GM12873 (cell line): ENCODE results near the gene WDTC1.

Experiments used
- TF ChIP-seq, protein P1 (sequence below): IDR thresholded peaks from 2 replicates; pipeline ENCODE4 v1.5.1; 2012; ENCODE audit warnings: low read depth, mild to moderate bottlenecking, moderate library complexity, low read length, control low read depth; ENCODE audit not compliant: insufficient read depth; ENCODE audit errors: missing control alignments

Gene WDTC1

DNA sequence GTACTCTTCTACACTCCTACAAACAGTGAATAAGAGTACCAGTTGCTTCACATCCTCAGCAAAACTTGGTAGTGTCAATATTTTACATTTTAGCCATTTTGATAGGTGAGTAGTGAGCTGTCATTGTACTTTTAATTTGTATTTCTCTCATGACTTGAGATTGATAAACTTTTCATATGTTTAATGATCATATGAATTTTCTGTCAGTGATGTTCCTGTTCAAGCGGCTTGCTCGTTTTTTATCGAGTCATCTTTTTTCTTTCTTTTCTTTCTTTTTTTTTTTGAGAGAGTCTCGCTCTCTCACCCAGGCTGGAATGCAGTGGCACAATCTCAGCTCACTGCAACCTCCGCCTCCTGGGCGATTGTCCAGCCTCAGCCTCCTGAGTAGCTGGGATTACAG, 17.0 kb upstream of the WDTC1 start:
- TF ChIP-seq, protein P1, sequence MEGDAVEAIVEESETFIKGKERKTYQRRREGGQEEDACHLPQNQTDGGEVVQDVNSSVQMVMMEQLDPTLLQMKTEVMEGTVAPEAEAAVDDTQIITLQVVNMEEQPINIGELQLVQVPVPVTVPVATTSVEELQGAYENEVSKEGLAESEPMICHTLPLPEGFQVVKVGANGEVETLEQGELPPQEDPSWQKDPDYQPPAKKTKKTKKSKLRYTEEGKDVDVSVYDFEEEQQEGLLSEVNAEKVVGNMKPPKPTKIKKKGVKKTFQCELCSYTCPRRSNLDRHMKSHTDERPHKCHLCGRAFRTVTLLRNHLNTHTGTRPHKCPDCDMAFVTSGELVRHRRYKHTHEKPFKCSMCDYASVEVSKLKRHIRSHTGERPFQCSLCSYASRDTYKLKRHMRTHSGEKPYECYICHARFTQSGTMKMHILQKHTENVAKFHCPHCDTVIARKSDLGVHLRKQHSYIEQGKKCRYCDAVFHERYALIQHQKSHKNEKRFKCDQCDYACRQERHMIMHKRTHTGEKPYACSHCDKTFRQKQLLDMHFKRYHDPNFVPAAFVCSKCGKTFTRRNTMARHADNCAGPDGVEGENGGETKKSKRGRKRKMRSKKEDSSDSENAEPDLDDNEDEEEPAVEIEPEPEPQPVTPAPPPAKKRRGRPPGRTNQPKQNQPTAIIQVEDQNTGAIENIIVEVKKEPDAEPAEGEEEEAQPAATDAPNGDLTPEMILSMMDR = no peak

DNA sequence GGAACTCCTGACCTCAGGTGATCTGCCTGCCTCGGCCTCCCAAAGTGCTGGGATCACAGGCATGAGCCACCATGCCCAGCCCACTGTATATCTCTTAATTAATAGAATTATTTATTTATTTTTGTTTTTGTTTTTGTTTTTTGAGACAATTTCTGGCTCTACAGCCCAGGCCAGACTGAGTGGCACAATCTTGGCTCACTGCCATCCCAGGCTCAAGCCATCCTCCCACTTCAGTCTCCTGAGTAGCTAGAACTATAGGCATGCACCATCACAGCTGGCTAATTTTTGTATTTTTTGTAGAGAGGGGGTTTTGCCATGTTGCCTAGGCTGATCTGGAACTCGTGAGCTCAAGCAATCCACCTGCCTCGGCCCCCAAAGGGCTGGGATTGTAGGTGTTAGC, 15.7 kb upstream of the WDTC1 start:
- TF ChIP-seq, protein P1 = no peak

DNA sequence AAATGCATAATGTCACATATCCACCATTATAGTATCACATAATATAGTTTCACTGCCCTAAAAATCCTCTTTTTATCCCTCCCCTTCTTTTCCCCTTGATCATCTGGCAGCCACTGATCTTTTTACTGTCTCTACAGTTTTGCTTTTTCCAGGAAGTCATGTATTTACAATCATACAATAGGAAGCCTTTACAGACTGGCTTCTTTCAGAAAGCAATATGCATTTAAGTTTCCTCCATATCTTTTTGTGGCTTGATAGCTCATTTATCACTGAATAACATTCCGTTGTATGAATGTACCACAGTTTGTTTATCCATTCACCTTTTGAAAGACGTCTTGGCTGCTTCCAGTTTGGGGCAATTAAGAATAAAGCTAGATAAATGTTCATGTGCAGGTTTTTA, 14.3 kb upstream of the WDTC1 start:
- TF ChIP-seq, protein P1 = no peak

DNA sequence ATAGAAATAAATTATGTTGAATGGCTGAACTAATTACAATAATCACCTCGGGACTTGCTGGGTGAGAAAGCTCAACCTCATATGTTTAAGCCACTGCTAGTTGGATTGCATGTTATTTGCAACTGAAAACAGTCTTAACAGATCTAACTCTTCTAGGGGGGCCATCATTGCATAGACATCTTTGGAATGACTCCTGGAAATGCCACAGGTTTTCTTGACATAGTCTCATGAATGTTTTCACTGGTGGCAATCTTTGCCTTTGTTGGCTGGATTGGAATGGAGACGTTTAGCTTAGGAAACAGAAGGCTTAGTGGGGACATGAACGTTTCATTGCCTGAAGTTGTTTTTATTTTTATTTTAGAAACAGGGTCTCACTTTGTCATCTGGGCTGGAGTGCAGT, 8.8 kb upstream of the WDTC1 start:
- TF ChIP-seq, protein P1 = no peak

DNA sequence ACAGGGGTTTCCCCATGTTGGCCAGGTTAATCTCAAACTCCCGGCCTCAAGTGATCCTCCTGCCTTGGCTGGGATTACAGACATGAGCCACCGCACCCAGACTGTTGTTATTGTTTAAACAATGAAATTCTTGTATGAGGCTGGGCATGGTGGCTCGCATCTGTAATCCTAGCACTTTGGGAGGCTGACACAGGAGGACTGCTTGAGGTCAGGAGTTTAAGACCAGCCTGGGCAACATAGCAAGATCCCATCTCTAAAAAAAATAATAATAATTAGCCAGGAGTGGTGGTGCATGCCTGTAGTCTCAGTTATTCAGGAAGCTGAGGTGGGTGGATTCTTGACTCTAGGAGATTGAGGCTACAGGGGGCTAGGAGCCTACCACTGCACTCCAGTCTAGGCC, 6.7 kb upstream of the WDTC1 start:
- TF ChIP-seq, protein P1 = no peak

DNA sequence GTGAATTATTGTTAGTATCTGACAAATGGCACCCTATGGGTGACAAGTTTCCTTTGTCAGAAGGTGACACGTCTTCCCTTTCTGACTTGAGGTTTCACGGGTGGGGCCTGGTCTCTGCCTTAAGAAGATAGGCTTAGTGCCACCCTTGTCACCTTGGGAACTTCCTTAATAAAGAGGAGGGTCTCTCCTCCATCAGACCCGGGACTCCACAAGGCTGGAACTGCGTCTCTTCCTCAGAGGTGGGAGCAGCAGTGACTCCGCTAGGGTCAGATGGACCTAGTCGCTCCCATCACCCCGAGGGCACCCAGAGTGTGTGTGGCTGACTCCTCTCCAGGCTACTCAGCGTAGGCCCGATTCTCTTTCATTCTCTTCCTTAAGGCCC, 774 bp upstream of the WDTC1 start:
- TF ChIP-seq, protein P1 = no peak

DNA sequence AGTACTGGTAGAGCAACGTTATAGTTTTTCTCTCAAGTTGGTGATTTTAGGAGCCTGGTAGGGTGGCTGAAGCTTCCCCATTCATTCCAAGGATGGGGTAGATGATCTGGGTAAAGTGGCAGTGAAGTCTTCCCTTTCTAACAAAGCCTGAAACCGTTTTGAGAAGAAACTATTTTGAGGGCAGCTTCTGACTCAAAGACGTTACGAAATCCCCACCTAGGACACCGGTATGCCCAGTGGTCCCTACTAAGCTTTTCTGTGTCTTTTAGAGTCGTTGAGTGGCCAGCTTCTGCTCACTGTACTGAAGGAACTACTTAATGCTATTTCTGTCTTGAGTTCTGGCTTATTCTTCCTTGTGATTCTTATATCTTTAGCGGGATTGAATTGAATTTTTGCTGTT, 1.4 kb downstream of the WDTC1 start:
- TF ChIP-seq, protein P1 = no peak
